ENCODE data around the gene CCDC7. TPM values are rescaled to one million over a fixed set of nuclear protein-coding genes. Genes with fewer than 3 reads are reported as not detected.

CCDC7 gene
- polyA plus RNA-seq, 1 of the 3 experiments (the other 2 are of a cell fraction), result 0.44 TPM

DNA sequence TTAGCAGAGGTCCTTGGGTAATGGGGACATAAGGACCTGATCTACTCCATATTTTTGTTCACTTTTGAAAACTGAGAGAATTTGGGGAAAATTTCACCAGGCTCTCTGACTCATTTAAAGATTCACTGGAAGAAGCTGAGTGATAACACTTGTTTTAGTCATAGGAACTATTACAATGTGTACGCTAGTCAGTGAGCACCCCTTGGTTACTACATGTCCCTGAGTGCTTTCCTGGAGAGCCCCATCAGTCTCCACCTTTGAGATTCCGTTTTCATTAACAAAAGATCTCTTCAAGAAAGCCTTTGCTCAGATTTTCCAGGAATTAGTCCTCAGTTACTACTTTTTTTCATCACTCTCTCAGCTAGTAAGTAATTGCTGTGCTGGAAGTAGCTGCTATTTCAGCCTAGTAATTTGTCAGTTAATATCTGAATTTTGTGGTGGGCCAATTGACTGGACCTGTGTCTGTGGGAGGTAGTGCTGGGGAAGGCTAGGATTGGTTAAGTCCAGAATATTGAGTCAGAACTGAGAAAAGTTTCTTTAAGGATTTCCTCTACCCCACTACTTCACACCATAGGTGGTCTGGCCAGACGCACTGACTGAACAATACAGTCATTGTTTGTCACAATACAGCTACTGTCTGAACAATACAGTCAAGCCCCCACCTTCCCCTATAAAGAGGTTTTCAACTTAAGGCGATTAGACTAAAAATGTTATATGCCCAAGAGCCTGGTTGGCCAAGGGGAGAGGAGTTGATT lies 235.0 kb downstream of the CCDC7 start:
- no peak for TF ChIP-seq EP300 (IDR thresholded peaks at IDR 0.05; ENCODE audit: borderline replicate concordance in 1 of 2, low read depth in 1 of 2, low read length in 1 of 2)
- TF ChIP-seq TEAD4 (IDR thresholded peaks at IDR 0.05; ENCODE audit: borderline replicate concordance, insufficient read depth), result no peak
- no peak for TF ChIP-seq USF2 (IDR thresholded peaks at IDR 0.05; ENCODE audit: borderline replicate concordance, low read depth, low read length)
- TF ChIP-seq ZBTB33 (IDR thresholded peaks at IDR 0.05; ENCODE audit: borderline replicate concordance, low read depth), result no peak
- TF ChIP-seq POLR2AphosphoS5 (IDR thresholded peaks at IDR 0.05; ENCODE audit: low read depth, low read length), result no peak
- no peak for TF ChIP-seq NRF1 (IDR thresholded peaks at IDR 0.05; ENCODE audit: low read depth, low read length)
- no peak for TF ChIP-seq MXI1 (IDR thresholded peaks at IDR 0.05; ENCODE audit: low read depth, low read length)
- no peak for TF ChIP-seq TAF1 (IDR thresholded peaks at IDR 0.05; ENCODE audit: borderline replicate concordance, low read depth, low read length)
- no peak for TF ChIP-seq YY1 (IDR thresholded peaks at IDR 0.05; ENCODE audit: low read depth)
- no peak for TF ChIP-seq NFIC (IDR thresholded peaks at IDR 0.05; ENCODE audit: borderline replicate concordance)
- no peak for TF ChIP-seq RCOR1 (IDR thresholded peaks at IDR 0.05; ENCODE audit: low read length)
- TF ChIP-seq, protein P1, sequence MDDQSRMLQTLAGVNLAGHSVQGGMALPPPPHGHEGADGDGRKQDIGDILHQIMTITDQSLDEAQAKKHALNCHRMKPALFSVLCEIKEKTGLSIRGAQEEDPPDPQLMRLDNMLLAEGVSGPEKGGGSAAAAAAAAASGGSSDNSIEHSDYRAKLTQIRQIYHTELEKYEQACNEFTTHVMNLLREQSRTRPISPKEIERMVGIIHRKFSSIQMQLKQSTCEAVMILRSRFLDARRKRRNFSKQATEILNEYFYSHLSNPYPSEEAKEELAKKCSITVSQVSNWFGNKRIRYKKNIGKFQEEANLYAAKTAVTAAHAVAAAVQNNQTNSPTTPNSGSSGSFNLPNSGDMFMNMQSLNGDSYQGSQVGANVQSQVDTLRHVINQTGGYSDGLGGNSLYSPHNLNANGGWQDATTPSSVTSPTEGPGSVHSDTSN (IDR thresholded peaks at IDR 0.05), result no peak
- no peak for TF ChIP-seq ELF1 (IDR thresholded peaks at IDR 0.05)
- no peak for TF ChIP-seq EZH2phosphoT487 (IDR thresholded peaks at IDR 0.05; ENCODE audit: borderline replicate concordance, low read depth)
- TF ChIP-seq RXRA (IDR thresholded peaks at IDR 0.05; ENCODE audit: borderline replicate concordance, low read depth), result no peak
- no peak for TF ChIP-seq GATA2 (CRISPR knock-in tag; IDR thresholded peaks at IDR 0.05)
- CTCF ChIA-PET, result interaction anchor here (0.6 to 1.0 kb wide), 2 partner anchors 18 to 99 kb away, joined by 3 read pairs; no protein-coding TSS in a partner anchor
- H3F3A ChIP-seq (replicated peaks; ENCODE audit: insufficient read depth), result no peaks in the 10 kb centered on the region
- H3K36me3 ChIP-seq (replicated peaks in 1 of 2; ENCODE audit: control insufficient read depth in 1 of 2, insufficient read depth in 2 of 2, low read length in 1 of 2), result no peaks in the 10 kb centered on the region
- no peak overlapping the region for H3K9ac ChIP-seq
- no peaks in the 10 kb centered on the region for H3K9me2 ChIP-seq
- H3K27me3 ChIP-seq (ENCODE audit: insufficient read depth), result no peaks in the 10 kb centered on the region
- no peak overlapping the region for H2AFZ ChIP-seq (ENCODE audit: low read depth)
- H4K20me1 ChIP-seq (ENCODE audit: insufficient read depth), result no peaks in the 10 kb centered on the region
- H3K27ac ChIP-seq (ENCODE audit: low read depth in 2 of 2, low read length in 1 of 2), result no peak overlapping the region
- no peaks in the 10 kb centered on the region for H3K79me2 ChIP-seq (ENCODE audit: insufficient read depth)
- DNase-seq, result no peak
- H3K9me3 ChIP-seq, result peaks cover 5% of the 10 kb centered on the region; the same call in 1 of the 2 replicates
- POLR2A ChIA-PET, result no interaction called here
- no peaks in the 10 kb centered on the region for H3K4me1 ChIP-seq (ENCODE audit: control insufficient read depth in 1 of 2, insufficient read depth in 2 of 2, low read depth in 1 of 2, low read length in 1 of 2)
- H3K4me2 ChIP-seq, result no peak overlapping the region
- 54% methylated on average over 4 of the region's 4 CpGs for WGBS (ENCODE audit: low lambda C conversion rate)
- no peak overlapping the region for H3K4me3 ChIP-seq (ENCODE audit: low read depth in 2 of 2, low read length in 1 of 2)

Data from SK-N-SH (cell line).